ENCODE measurements around the gene MOSPD3. TPM values are rescaled to one million over a fixed set of nuclear protein-coding genes. Genes with fewer than 3 reads are reported as not detected.

MOSPD3 gene
- total and polyA plus RNA-seq, 2 of the 13 experiments (the other 11 are each of a cell fraction or from before 2014, with no cell fraction given): 7.6 to 8.8 TPM

DNA sequence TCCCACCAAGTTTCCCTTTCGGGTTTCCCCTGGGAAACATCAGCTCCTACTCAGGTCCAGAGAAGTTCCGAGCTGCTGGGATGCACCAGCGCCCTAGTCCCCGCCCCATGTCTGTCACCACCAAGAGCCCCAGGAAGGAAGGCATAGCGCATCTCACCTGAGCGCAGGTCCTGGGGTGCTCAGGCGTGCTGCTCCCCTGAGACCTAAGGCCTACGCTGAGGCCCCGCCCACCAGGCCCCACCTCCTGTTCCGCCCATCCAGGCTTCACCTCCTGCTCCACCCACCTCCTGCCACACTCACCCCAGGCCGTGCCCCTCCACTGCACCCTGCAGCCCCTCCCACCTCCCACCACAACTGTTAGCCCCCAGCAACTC is 30.2 kb downstream of the MOSPD3 start (continued):
- TF ChIP-seq GATAD1 (CRISPR knock-in tag; IDR thresholded peaks at IDR 0.05): 0 out of 2 replicates have a peak, but pooled peaks have one; percentile 31
- no peak for TF ChIP-seq ZNF772 (CRISPR knock-in tag; IDR thresholded peaks at IDR 0.05)
- TF ChIP-seq ZNF143 (CRISPR knock-in tag; IDR thresholded peaks at IDR 0.05): no peak
- TF ChIP-seq CBX2 (IDR thresholded peaks at IDR 0.05; ENCODE audit: low read depth, low read length): no peak
- TF ChIP-seq CBX2 (CRISPR knock-in tag; IDR thresholded peaks at IDR 0.05; ENCODE audit: low read depth): no peak
- no peak for TF ChIP-seq ZNF30 (CRISPR knock-in tag; IDR thresholded peaks at IDR 0.05)
- TF ChIP-seq, protein P1, sequence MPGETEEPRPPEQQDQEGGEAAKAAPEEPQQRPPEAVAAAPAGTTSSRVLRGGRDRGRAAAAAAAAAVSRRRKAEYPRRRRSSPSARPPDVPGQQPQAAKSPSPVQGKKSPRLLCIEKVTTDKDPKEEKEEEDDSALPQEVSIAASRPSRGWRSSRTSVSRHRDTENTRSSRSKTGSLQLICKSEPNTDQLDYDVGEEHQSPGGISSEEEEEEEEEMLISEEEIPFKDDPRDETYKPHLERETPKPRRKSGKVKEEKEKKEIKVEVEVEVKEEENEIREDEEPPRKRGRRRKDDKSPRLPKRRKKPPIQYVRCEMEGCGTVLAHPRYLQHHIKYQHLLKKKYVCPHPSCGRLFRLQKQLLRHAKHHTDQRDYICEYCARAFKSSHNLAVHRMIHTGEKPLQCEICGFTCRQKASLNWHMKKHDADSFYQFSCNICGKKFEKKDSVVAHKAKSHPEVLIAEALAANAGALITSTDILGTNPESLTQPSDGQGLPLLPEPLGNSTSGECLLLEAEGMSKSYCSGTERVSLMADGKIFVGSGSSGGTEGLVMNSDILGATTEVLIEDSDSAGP (CRISPR knock-in tag; IDR thresholded peaks at IDR 0.05; ENCODE audit: borderline replicate concordance): no peak; the same call in 1 of the 2 replicates
- TF ChIP-seq YEATS4 (CRISPR knock-in tag; IDR thresholded peaks at IDR 0.05; ENCODE audit: borderline replicate concordance): no peak
- TF ChIP-seq SP1 (IDR thresholded peaks at IDR 0.05): no peak
- TF ChIP-seq SP1 (CRISPR knock-in tag; IDR thresholded peaks at IDR 0.05): peak; percentile 66; the same call in 1 of the 2 replicates
- no peak for TF ChIP-seq ZNF446 (CRISPR knock-in tag; IDR thresholded peaks at IDR 0.05)
- no peak for TF ChIP-seq U2AF2 (IDR thresholded peaks at IDR 0.05; ENCODE audit: low read depth, low read length)
- TF ChIP-seq ARHGAP35 (CRISPR knock-in tag; IDR thresholded peaks at IDR 0.05; ENCODE audit: borderline replicate concordance): no peak
- no peak for TF ChIP-seq MAFG (CRISPR knock-in tag; IDR thresholded peaks at IDR 0.05)
- 0 out of 2 replicates have a peak, but pooled peaks have one; percentile 15 for TF ChIP-seq FOXC1 (CRISPR knock-in tag; IDR thresholded peaks at IDR 0.05; ENCODE audit: borderline replicate concordance)
- peak; percentile 55; the same call in 1 of the 2 replicates for TF ChIP-seq SAP130 (CRISPR knock-in tag; IDR thresholded peaks at IDR 0.05; ENCODE audit: low read depth)
- TF ChIP-seq ATM (IDR thresholded peaks at IDR 0.05; ENCODE audit: borderline replicate concordance): no peak
- TF ChIP-seq HHEX (CRISPR knock-in tag; IDR thresholded peaks at IDR 0.05): no peak
- TF ChIP-seq SALL1 (CRISPR knock-in tag; IDR thresholded peaks at IDR 0.05): peak; percentile 28; the same call in 1 of the 2 replicates
- no peak for TF ChIP-seq YY1 (IDR thresholded peaks at IDR 0.05; ENCODE audit: insufficient read depth, insufficient replicate concordance, low read depth, low read length)
- TF ChIP-seq KAT8 (CRISPR knock-in tag; IDR thresholded peaks at IDR 0.05): no peak
- TF ChIP-seq ZSCAN9 (CRISPR knock-in tag; IDR thresholded peaks at IDR 0.05; ENCODE audit: borderline replicate concordance): no peak
- TF ChIP-seq CEBPB (IDR thresholded peaks at IDR 0.05; ENCODE audit: borderline replicate concordance, low read depth, low read length): no peak
- no peak for TF ChIP-seq PRPF4 (IDR thresholded peaks at IDR 0.05; ENCODE audit: low read depth, low read length, poor library complexity, severe bottlenecking)
- TF ChIP-seq ZNF790 (CRISPR knock-in tag; IDR thresholded peaks at IDR 0.05; ENCODE audit: borderline replicate concordance): no peak
- TF ChIP-seq, protein P2, sequence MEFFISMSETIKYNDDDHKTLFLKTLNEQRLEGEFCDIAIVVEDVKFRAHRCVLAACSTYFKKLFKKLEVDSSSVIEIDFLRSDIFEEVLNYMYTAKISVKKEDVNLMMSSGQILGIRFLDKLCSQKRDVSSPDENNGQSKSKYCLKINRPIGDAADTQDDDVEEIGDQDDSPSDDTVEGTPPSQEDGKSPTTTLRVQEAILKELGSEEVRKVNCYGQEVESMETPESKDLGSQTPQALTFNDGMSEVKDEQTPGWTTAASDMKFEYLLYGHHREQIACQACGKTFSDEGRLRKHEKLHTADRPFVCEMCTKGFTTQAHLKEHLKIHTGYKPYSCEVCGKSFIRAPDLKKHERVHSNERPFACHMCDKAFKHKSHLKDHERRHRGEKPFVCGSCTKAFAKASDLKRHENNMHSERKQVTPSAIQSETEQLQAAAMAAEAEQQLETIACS (CRISPR knock-in tag; IDR thresholded peaks at IDR 0.05): no peak
- no peak for TF ChIP-seq ZNF562 (CRISPR knock-in tag; IDR thresholded peaks at IDR 0.05; ENCODE audit: borderline replicate concordance)
